GM19025 (cell line): ENCODE measurements around the gene NTM.
"Not testable (repeated sequence)": the region's sequence is repeated elsewhere in the genome, so short reads cannot be mapped to it uniquely, and the experiment has no call there.

Source experiments
- ATAC-seq: cut with Tn5 transposase; IDR thresholded peaks from one replicate; pipeline ENCODE4 v1.9.1; 2021; ENCODE audit warnings: mild to moderate bottlenecking, low read depth, moderate library complexity; ENCODE audit not compliant: unreplicated experiment

Gene NTM

GRCh38 chr11:131370090-131370751 is at the start of gene NTM:
NTM (plus strand) TSS chr11:131370615.
- ATAC-seq, result no peak

GRCh38 chr11:131324921-131325570 is 45.4 kb upstream of the NTM start:
- no peak for ATAC-seq

- no peak for ATAC-seq
These were observed 43.6 kb upstream of the NTM start for GRCh38 chr11:131326829-131327228.

- ATAC-seq, result no peak
These were observed 43.0 kb upstream of the NTM start for GRCh38 chr11:131327421-131327820.

- no peak for ATAC-seq
These were observed 41.6 kb upstream of the NTM start for GRCh38 chr11:131328843-131329242.

- no peak for ATAC-seq
These were observed 39.4 kb upstream of the NTM start for GRCh38 chr11:131331010-131331409.

GRCh38 chr11:131331546-131331945 is 38.9 kb upstream of the NTM start:
- ATAC-seq, result no peak

- ATAC-seq, result no peak
These were observed 35.8 kb upstream of the NTM start for GRCh38 chr11:131334601-131335000.

GRCh38 chr11:131341900-131342299 is 28.5 kb upstream of the NTM start:
- not testable (repeated sequence) for ATAC-seq

- ATAC-seq, result not testable (repeated sequence)
These were observed 28.0 kb upstream of the NTM start for GRCh38 chr11:131342442-131342841.

GRCh38 chr11:131345406-131345805 is 25.0 kb upstream of the NTM start:
- no peak for ATAC-seq

GRCh38 chr11:131349368-131350086 is 20.9 kb upstream of the NTM start:
- ATAC-seq, result no peak

- no peak for ATAC-seq
These were observed 19.5 kb upstream of the NTM start for GRCh38 chr11:131350872-131351271.

GRCh38 chr11:131351848-131352247 is 18.6 kb upstream of the NTM start:
- ATAC-seq, result no peak

- ATAC-seq, result no peak
These were observed 16.6 kb upstream of the NTM start for GRCh38 chr11:131353766-131354165.

- no peak for ATAC-seq
These were observed 16.1 kb upstream of the NTM start for GRCh38 chr11:131354251-131354701.

- no peak for ATAC-seq
These were observed 14.2 kb upstream of the NTM start for GRCh38 chr11:131356206-131356605.

- no peak for ATAC-seq
These were observed 5.0 kb upstream of the NTM start for GRCh38 chr11:131365329-131365930.

- ATAC-seq, result no peak
These were observed 731 bp downstream of the NTM start for GRCh38 chr11:131370901-131371790.

GRCh38 chr11:131371791-131372104 is 1.3 kb downstream of the NTM start:
- no peak for ATAC-seq
